ENCODE data around the gene CHD5. TPM values are rescaled to one million over a fixed set of nuclear protein-coding genes. Genes with fewer than 3 reads are reported as not detected.

CHD5 gene
- total and polyA plus RNA-seq, 2 of the 13 experiments (the other 11 are each of a cell fraction or from before 2014, with no cell fraction given) = 0.02 to 0.21 TPM

GRCh38 chr1:6105218-6105679 is 74.9 kb downstream of the CHD5 start:
- ATAC-seq = 0 out of 3 replicates have a peak, but pooled peaks have one; percentile 16
- no peak overlapping the region for H3K9ac ChIP-seq (ENCODE audit: insufficient read depth, low read depth, low read length)
- DNase-seq (ENCODE audit: low spot score) = no peak
- no peaks in the 10 kb centered on the region for H3K9me3 ChIP-seq (ENCODE audit: low read length)
- in situ Hi-C loops (cut with HindIII; ENCODE audit: extremely low pct_ligation_motif_present, low pct_unique_long_range_greater_than_20kb) = no loop called here
- peaks cover 11 to 56% of the 10 kb centered on the region in 2 experiments; a peak in 4 of 5 replicates for H3K27me3 ChIP-seq (ENCODE audit: control insufficient read depth in 1 of 2, insufficient read depth in 2 of 2, low read length in 2 of 2)
- ChIA-PET CTCF (ENCODE audit: low intra/inter-chr PET ratio, low total read pairs) (interaction anchor here (2.0 kb wide), 1 partner anchor 66 kb away, joined by 5 read pairs; no protein-coding TSS in a partner anchor), POLR2A (interaction anchor here (0.6 kb wide), 1 partner anchor 102 kb away, joined by 3 read pairs; no protein-coding TSS in a partner anchor)
- no TSS peak for BruUV-seq (replicated peaks)
- no peak for FAIRE-seq
- no peak overlapping the region for H3K4me2 ChIP-seq (ENCODE audit: low read depth, low read length)
- H3K79me2 ChIP-seq (ENCODE audit: insufficient read depth, low read length) = no peaks in the 10 kb centered on the region
- no peaks in the 10 kb centered on the region for H3K4me1 ChIP-seq (ENCODE audit: insufficient read depth, low read length)
- no peaks in the 10 kb centered on the region for H3K36me3 ChIP-seq (replicated peaks in 1 of 2; ENCODE audit: control insufficient read depth in 1 of 2, insufficient read depth in 2 of 2, low read length in 2 of 2)
- peak overlapping the region in 1 of 3 experiments; percentile 28; a peak in 1 of 6 replicates for H3K4me3 ChIP-seq (replicated peaks in 1 of 3; ENCODE audit: insufficient read depth in 1 of 3, low read depth in 2 of 3, low read length in 3 of 3)
- H4K20me1 ChIP-seq (ENCODE audit: insufficient read depth, low read length) = no peaks in the 10 kb centered on the region
- H3K27ac ChIP-seq (ENCODE audit: extremely low read length, insufficient read depth, low read length) = no peak overlapping the region
- WGBS (ENCODE audit: low lambda C conversion rate) = 0% methylated on average over 6 of the region's 12 CpGs
- intact Hi-C loops (cut with micrococcal nuclease; ENCODE audit: unreplicated experiment) = loop anchor here (10.0 kb wide), 1 partner anchor 140 kb away; the partner anchor contains the start of gene HES3
- no peak overlapping the region for H2AFZ ChIP-seq (ENCODE audit: low read length)
- TF ChIP-seq ATF4 (CRISPR knock-in tag; IDR thresholded peaks at IDR 0.05) = no peak
- no peak for TF ChIP-seq MATR3 (CRISPR knock-in tag; IDR thresholded peaks at IDR 0.05)
- no peak for TF ChIP-seq CENPT (CRISPR knock-in tag; IDR thresholded peaks at IDR 0.05; ENCODE audit: low read depth)
- TF ChIP-seq CREB1 (IDR thresholded peaks at IDR 0.05) = no peak
- no peak for TF ChIP-seq CREB1 (CRISPR knock-in tag; IDR thresholded peaks at IDR 0.05)
- no peak for TF ChIP-seq AGO1 (IDR thresholded peaks at IDR 0.05; ENCODE audit: low read depth, low read length, poor library complexity, severe bottlenecking)
- peak; percentile 52 for TF ChIP-seq CTCF (CRISPR knock-in tag; IDR thresholded peaks at IDR 0.05)
- no peak for TF ChIP-seq ZBTB26 (CRISPR knock-in tag; IDR thresholded peaks at IDR 0.05; ENCODE audit: borderline replicate concordance)
- TF ChIP-seq STAT5B (CRISPR knock-in tag; IDR thresholded peaks at IDR 0.05) = no peak
- TF ChIP-seq ZSCAN9 (CRISPR knock-in tag; IDR thresholded peaks at IDR 0.05; ENCODE audit: borderline replicate concordance) = no peak
- TF ChIP-seq BRD4 (CRISPR knock-in tag; IDR thresholded peaks at IDR 0.05) = no peak
- no peak for TF ChIP-seq HMGA1 (CRISPR knock-in tag; conservative IDR thresholded peaks at IDR 0.05)
- TF ChIP-seq IRX3 (CRISPR knock-in tag; IDR thresholded peaks at IDR 0.05; ENCODE audit: borderline replicate concordance, low read depth) = no peak
- no peak for TF ChIP-seq USF2 (IDR thresholded peaks at IDR 0.05; ENCODE audit: low read depth, low read length)
- TF ChIP-seq USF2 (CRISPR knock-in tag; IDR thresholded peaks at IDR 0.05; ENCODE audit: borderline replicate concordance) = no peak
- TF ChIP-seq STAG1 (CRISPR knock-in tag; IDR thresholded peaks at IDR 0.05) = peak; percentile 40
- no peak for TF ChIP-seq ZNF362 (CRISPR knock-in tag; IDR thresholded peaks at IDR 0.05; ENCODE audit: borderline replicate concordance)

Data from HepG2 (cell line).